Kidney glomerular epithelial cell (primary cell): ENCODE measurements around the gene TEDC1.
"Not testable (repeated sequence)": the region's sequence is repeated elsewhere in the genome, so short reads cannot be mapped to it uniquely, and the experiment has no call there.

ENCODE experiments used
- DNase-seq: peaks from one replicate; lab custom pipeline; 2025; lab: John Stamatoyannopoulos, UW

The TEDC1 gene

GRCh38 chr14:105540811-105541210, 49.8 kb downstream of the TEDC1 start:
- DNase-seq = no peak

- no peak for DNase-seq
Observed at GRCh38 chr14:105541218-105541875, 50.3 kb downstream of the TEDC1 start.

- DNase-seq = not testable (repeated sequence)
Observed at GRCh38 chr14:105545676-105546075, 54.6 kb downstream of the TEDC1 start.

GRCh38 chr14:105546410-105546809, 55.4 kb downstream of the TEDC1 start:
- not testable (repeated sequence) for DNase-seq

DNA sequence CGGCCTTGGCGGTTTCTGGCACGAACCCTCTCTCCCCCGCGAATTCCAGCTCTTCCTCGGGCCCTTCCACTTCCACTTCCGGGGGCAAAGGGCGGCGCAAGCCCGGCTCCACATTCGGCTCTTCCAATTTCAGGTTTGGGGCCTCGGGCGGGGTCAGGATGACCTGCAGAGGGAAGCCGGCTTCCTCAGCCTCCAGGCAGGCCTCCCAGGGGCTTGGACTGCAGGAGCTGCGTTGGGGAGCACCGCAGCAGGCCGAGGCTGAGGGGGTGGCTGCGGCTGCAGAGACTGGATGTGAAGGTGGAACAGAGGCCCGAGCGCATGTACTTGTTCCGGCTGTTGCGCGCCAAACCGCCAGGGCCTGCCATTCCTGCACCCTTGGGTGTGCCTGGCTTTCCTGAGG, 56.0 kb downstream of the TEDC1 start:
- not testable (repeated sequence) for DNase-seq

GRCh38 chr14:105547741-105548169, 56.7 kb downstream of the TEDC1 start:
- no peak for DNase-seq
